DND-41 (cell line): ENCODE measurements around the gene KCNA10.

Experiments used
- EZH2 ChIP-seq: IDR thresholded peaks from 3 replicates; pipeline ENCODE4 v1.6.1; 2012; ENCODE audit warnings: borderline replicate concordance, low read depth, mild to moderate bottlenecking, moderate library complexity, low read length, inconsistent platforms; ENCODE audit not compliant: severe bottlenecking
- TF ChIP-seq, protein P1 (sequence below): IDR thresholded peaks from 2 replicates; pipeline ENCODE4 v1.5.1; 2012; ENCODE audit warnings: borderline replicate concordance, low read length, moderate library complexity, mild to moderate bottlenecking; ENCODE audit not compliant: poor library complexity, severe bottlenecking; ENCODE audit errors: extremely low read depth

DNA sequence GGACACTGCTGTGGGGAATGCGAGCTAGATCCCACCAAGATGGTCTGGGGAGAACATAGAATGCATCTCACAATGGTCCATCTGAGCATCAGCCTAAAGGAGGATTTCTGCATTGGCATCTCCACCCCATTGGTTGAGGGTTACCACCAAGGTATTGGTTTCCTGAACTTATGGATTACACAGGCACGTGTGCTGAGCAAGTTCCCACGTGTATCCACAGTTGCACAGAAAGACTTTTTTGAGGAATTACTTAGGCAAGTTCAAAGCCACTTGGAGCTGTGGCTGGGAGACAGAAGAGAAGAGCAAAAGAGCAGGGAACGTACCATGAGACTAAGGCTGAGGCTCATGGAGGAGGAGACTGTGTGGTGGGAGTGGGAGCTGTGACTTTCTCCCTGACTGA is 44.1 kb upstream of the KCNA10 start:
- TF ChIP-seq, protein P1, sequence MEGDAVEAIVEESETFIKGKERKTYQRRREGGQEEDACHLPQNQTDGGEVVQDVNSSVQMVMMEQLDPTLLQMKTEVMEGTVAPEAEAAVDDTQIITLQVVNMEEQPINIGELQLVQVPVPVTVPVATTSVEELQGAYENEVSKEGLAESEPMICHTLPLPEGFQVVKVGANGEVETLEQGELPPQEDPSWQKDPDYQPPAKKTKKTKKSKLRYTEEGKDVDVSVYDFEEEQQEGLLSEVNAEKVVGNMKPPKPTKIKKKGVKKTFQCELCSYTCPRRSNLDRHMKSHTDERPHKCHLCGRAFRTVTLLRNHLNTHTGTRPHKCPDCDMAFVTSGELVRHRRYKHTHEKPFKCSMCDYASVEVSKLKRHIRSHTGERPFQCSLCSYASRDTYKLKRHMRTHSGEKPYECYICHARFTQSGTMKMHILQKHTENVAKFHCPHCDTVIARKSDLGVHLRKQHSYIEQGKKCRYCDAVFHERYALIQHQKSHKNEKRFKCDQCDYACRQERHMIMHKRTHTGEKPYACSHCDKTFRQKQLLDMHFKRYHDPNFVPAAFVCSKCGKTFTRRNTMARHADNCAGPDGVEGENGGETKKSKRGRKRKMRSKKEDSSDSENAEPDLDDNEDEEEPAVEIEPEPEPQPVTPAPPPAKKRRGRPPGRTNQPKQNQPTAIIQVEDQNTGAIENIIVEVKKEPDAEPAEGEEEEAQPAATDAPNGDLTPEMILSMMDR = no peak
- TF ChIP-seq EZH2 = no peak
